ENCODE results near the gene SDCCAG8. TPM values are rescaled to one million over a fixed set of nuclear protein-coding genes. Genes with fewer than 3 reads are reported as not detected.

The SDCCAG8 gene
- total RNA-seq, 2 donors from 2014 or later, result 41.7 to 55.6 TPM

- H3K9me3 ChIP-seq, result no peaks in the 10 kb centered on the region
- no peaks in the 10 kb centered on the region for H3K36me3 ChIP-seq
- intact Hi-C loops (cut with DNase I), result no loop called here
- no peak overlapping the region for H3K4me3 ChIP-seq
- TF ChIP-seq POLR2AphosphoS5 (IDR thresholded peaks at IDR 0.05) (no peak), CTCF (IDR thresholded peaks at IDR 0.05) (no peak), POLR2A (IDR thresholded peaks at IDR 0.05) (no peak)
- WGBS, result 77% methylated on average over 5 of the region's 5 CpGs
- no peak for DNase-seq (ENCODE audit: low spot score)
- H3K4me1 ChIP-seq (replicated peaks), result no peaks in the 10 kb centered on the region
- no peaks in the 10 kb centered on the region for H3K27me3 ChIP-seq (replicated peaks; ENCODE audit: insufficient read depth)
- H3K27ac ChIP-seq, result no peak overlapping the region
Measured at GRCh38 chr1:243507001-243507671, 251.3 kb downstream of the SDCCAG8 start.

GRCh38 chr1:243507672-243508302, 251.9 kb downstream of the SDCCAG8 start:
- intact Hi-C loops (cut with DNase I), result no loop called here
- H3K4me1 ChIP-seq (replicated peaks), result no peaks in the 10 kb centered on the region
- no peak overlapping the region for H3K4me3 ChIP-seq
- no peak overlapping the region for H3K27ac ChIP-seq
- H3K27me3 ChIP-seq (replicated peaks; ENCODE audit: insufficient read depth), result no peaks in the 10 kb centered on the region
- no peak for DNase-seq (ENCODE audit: low spot score)
- H3K36me3 ChIP-seq, result no peaks in the 10 kb centered on the region
- 89% methylated on average over 8 of the region's 8 CpGs for WGBS
- no peak for TF ChIP-seq POLR2AphosphoS5 (IDR thresholded peaks at IDR 0.05)
- TF ChIP-seq POLR2A (IDR thresholded peaks at IDR 0.05), result no peak
- H3K9me3 ChIP-seq, result no peaks in the 10 kb centered on the region

GRCh38 chr1:243508303-243508713, 252.5 kb downstream of the SDCCAG8 start:
- H3K4me3 ChIP-seq, result no peak overlapping the region
- intact Hi-C loops (cut with DNase I), result no loop called here
- H3K9me3 ChIP-seq, result no peaks in the 10 kb centered on the region
- H3K27ac ChIP-seq, result no peak overlapping the region
- H3K36me3 ChIP-seq, result no peaks in the 10 kb centered on the region
- H3K4me1 ChIP-seq (replicated peaks), result no peaks in the 10 kb centered on the region
- DNase-seq (ENCODE audit: low spot score), result no peak
- WGBS, result 78% methylated on average over 9 of the region's 9 CpGs
- TF ChIP-seq POLR2A (IDR thresholded peaks at IDR 0.05) (no peak), POLR2AphosphoS5 (IDR thresholded peaks at IDR 0.05) (no peak), CTCF (IDR thresholded peaks at IDR 0.05) (no peak)
- no peaks in the 10 kb centered on the region for H3K27me3 ChIP-seq (replicated peaks; ENCODE audit: insufficient read depth)

DNA sequence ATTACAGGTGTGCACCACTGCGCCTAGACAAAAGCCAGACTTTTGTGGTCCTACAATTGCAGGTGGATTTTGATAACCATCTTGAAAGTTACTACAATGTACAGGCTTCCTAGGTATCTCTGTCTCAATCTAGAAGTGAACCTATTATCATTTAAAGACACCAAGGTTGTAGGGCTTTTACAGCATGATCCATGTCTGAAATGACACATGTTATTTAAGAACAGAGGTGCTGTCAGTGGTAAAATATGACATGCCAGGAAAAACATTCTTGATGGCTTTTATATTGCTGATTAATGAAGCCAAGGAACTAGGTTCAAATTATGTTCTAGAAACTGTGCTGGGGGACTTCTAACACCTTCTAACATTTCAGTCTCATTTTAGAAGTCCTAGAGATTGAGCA, 253.1 kb downstream of the SDCCAG8 start:
- WGBS, result 100% methylated on average over 1 of the region's 1 CpG
- intact Hi-C loops (cut with DNase I), result no loop called here

DNA sequence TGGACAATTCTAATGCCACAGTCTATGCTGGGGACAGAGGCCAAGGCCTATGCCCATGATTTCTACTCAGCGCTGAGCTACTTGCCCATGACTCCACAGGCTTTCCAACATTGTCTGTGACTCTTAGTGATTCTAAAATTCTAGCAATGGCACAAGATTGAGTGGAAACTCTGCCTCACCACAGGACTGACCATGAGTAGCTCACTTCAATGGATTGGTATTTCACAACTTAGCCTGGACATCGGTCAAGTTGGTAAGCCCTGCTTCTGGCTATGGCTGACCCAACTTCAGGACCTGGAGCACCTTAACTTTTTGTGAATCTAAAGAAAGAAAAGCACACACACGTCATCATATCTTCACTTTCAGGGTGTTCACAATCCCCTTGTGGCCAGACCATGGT, 255.1 kb downstream of the SDCCAG8 start:
- H3K36me3 ChIP-seq, result no peaks in the 10 kb centered on the region
- intact Hi-C loops (cut with DNase I), result no loop called here
- no peak overlapping the region for H3K27ac ChIP-seq
- no peaks in the 10 kb centered on the region for H3K4me1 ChIP-seq (replicated peaks)
- no peak overlapping the region for H3K4me3 ChIP-seq
- TF ChIP-seq POLR2AphosphoS5 (IDR thresholded peaks at IDR 0.05), result no peak
- no peak for DNase-seq (ENCODE audit: low spot score)
- no peaks in the 10 kb centered on the region for H3K27me3 ChIP-seq (replicated peaks; ENCODE audit: insufficient read depth)
- WGBS, result 94% methylated on average over 3 of the region's 3 CpGs
- no peaks in the 10 kb centered on the region for H3K9me3 ChIP-seq

More for the DNA sequence above, 253.1 kb downstream of the SDCCAG8 start:
- DNase-seq (ENCODE audit: low spot score), result no peak
- TF ChIP-seq POLR2A (IDR thresholded peaks at IDR 0.05) (no peak), CTCF (IDR thresholded peaks at IDR 0.05) (no peak), POLR2AphosphoS5 (IDR thresholded peaks at IDR 0.05) (no peak)
- no peak overlapping the region for H3K27ac ChIP-seq
- H3K36me3 ChIP-seq, result no peaks in the 10 kb centered on the region
- no peaks in the 10 kb centered on the region for H3K4me1 ChIP-seq (replicated peaks)
- H3K27me3 ChIP-seq (replicated peaks; ENCODE audit: insufficient read depth), result no peaks in the 10 kb centered on the region
- H3K9me3 ChIP-seq, result no peaks in the 10 kb centered on the region
- no peak overlapping the region for H3K4me3 ChIP-seq
